WTC11 (cell line): ENCODE results near the gene CCDC172.

Experiments
- ATF6 ChIP-seq: sonication (generic); formaldehyde crosslinking; IDR thresholded peaks from 2 replicates; pipeline ENCODE4 v1.8.1; 2023; ENCODE audit warnings: mild to moderate bottlenecking, missing genetic modification reagents
- FOXK1 ChIP-seq: sonication (generic); formaldehyde crosslinking; IDR thresholded peaks from 2 replicates; pipeline ENCODE4 v1.8.0; 2022; ENCODE audit warnings: mild to moderate bottlenecking, moderate library complexity, missing genetic modification reagents
- FOXP4 ChIP-seq: sonication (generic); formaldehyde crosslinking; IDR thresholded peaks from 2 replicates; pipeline ENCODE4 v1.8.0; 2022; ENCODE audit warnings: mild to moderate bottlenecking, missing genetic modification reagents
- GRHL2 ChIP-seq: fragments of 250-450 bp; sonication (Bioruptor Pico); IDR thresholded peaks from 2 replicates; pipeline ENCODE4 v1.8.0; 2022; ENCODE audit warnings: mild to moderate bottlenecking, moderate library complexity; ENCODE audit not compliant: insufficient replicate concordance, severe bottlenecking
- TF ChIP-seq, protein P1 (sequence below): sonication (generic); formaldehyde crosslinking; IDR thresholded peaks from 2 replicates; pipeline ENCODE4 v1.8.1; 2022; ENCODE audit warnings: low read depth, missing genetic modification reagents, borderline replicate concordance

DNA sequence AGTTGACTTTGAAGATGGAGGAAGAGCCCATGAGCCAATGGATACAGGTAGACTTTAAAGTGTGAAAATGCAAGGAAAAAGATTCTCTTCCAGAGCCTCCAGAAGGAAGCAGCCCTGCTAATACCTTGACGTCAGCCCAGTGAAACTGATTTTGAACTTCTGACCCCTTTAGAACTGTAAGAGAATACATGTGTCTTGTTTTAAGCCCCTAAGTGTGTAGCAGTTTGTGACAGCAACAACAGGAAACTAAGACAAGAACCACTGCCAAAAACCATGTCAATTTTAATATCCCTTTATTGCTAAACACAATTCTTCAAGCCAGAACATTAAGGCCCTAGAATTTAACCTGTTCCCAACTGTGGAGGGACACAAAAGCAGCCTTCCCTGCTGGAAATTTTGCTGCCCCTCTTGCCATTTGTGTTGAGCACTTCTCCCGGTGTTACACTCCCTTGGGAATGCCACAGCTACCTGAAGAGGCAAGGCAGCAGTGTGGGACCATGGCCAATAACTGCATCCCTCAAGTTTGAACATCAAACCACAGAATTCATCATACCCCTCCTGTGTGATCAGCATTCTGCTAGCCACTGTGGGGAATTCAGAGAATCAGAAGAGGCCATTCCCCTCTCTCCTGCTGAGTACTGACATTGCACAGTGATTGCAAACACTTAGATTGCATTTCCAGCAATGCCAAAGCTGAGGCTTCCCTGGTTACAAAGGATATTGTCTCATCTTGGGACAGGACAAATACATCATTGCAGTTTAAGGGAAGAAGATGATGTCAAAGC is 12.3 kb upstream of the CCDC172 start:
- TF ChIP-seq FOXK1 (CRISPR knock-in tag) (no peak), FOXP4 (no peak), ATF6 (CRISPR knock-in tag) (no peak), GRHL2 (CRISPR knock-in tag) (no peak)
- TF ChIP-seq, protein P1, sequence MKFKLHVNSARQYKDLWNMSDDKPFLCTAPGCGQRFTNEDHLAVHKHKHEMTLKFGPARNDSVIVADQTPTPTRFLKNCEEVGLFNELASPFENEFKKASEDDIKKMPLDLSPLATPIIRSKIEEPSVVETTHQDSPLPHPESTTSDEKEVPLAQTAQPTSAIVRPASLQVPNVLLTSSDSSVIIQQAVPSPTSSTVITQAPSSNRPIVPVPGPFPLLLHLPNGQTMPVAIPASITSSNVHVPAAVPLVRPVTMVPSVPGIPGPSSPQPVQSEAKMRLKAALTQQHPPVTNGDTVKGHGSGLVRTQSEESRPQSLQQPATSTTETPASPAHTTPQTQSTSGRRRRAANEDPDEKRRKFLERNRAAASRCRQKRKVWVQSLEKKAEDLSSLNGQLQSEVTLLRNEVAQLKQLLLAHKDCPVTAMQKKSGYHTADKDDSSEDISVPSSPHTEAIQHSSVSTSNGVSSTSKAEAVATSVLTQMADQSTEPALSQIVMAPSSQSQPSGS (CRISPR knock-in tag), result no peak
